Esophagus squamous epithelium (tissue), 5 donors: Measurements from ENCODE around the gene VTCN1. TPM values are rescaled to one million over a fixed set of nuclear protein-coding genes. Genes with fewer than 3 reads are reported as not detected.

Experiments
- DNase-seq: peaks from one replicate; lab custom pipeline; 2025; lab: John Stamatoyannopoulos, UW
- H3K27ac ChIP-seq, 4 donors: fragments of 200-600 bp; sonication (generic); one replicate each; pipeline ENCODE4 v1.5.1; 2016 to 2019; ENCODE audit warnings: mild to moderate bottlenecking in 1 of 4
- H3K27me3 ChIP-seq, 4 donors: fragments of 200-600 bp; sonication (generic); 1 replicate in 3 of 4; 2 replicates in 1 of 4; pipeline versions ENCODE4 v1.5.1 to v1.6.0; 2017 to 2021; ENCODE audit warnings: antibody characterized with exemption in 1 of 4
- H3K36me3 ChIP-seq, 3 donors: fragments of 200-600 bp; sonication (generic); one replicate each; pipeline ENCODE4 v1.5.1; 2016 to 2019
- H3K4me1 ChIP-seq, 3 donors: fragments of 200-600 bp; sonication (generic); one replicate each; pipeline ENCODE4 v1.5.1; 2017 to 2019
- H3K4me3 ChIP-seq, 4 donors: fragments of 200-600 bp; sonication (generic); 1 replicate in 3 of 4; 2 replicates in 1 of 4; pipeline ENCODE4 v1.5.1; 2016 to 2019; ENCODE audit warnings: mild to moderate bottlenecking in 2 of 4, moderate library complexity in 1 of 4
- H3K9me3 ChIP-seq, 3 donors: fragments of 200-600 bp; sonication (generic); one replicate each; pipeline ENCODE4 v1.5.1; 2016 to 2019
- CTCF ChIP-seq, 6 experiments: fragments of 450-650 bp in 4 of 6; fragments of 200-600 bp in 2 of 6; sonication (generic) in 2 of 6; IDR thresholded peaks; one replicate each; pipeline ENCODE4 v1.5.1; 2016 to 2019; ENCODE audit warnings: antibody characterized with exemption in 6 of 6, mild to moderate bottlenecking in 4 of 6, moderate library complexity in 4 of 6
- POLR2A ChIP-seq, 4 donors: fragments of 450-650 bp; IDR thresholded peaks; one replicate each; pipeline ENCODE4 v1.6.1; 2017; ENCODE audit warnings: antibody characterized with exemption in 4 of 4, mild to moderate bottlenecking in 4 of 4, moderate library complexity in 3 of 4
- WGBS, 2 donors: methylation state at CpG; one replicate each; pipeline ENCODE4 v1.1.5; 2018; 5-methylcytosine and 5-hydroxymethylcytosine counted together
- intact Hi-C: fragments of 100-400 bp; cut with DNase I; formaldehyde crosslinking; loops from one replicate; pipeline ENCODE4 v1.15.0; 2022
- total RNA-seq, 4 donors: library from RNA; depleted of rRNA; stranded (reverse); fragments of >200 nt; gene quantifications; one replicate each; pipeline ENCODE4 v1.1.0, GENCODE V29; 2016
- donor health status: DM: yes; HTN: yes; CAD: no.

Gene VTCN1
- total RNA-seq, 4 donors from 2014 or later, result 1.9 TPM; not detected in 3

GRCh38 chr1:117198097-117198496, 12.6 kb downstream of the VTCN1 start:
- Histone ChIP-seq H3K4me3 (no peak overlapping the region), H3K4me1 (no peaks in the 10 kb centered on the region), H3K27me3 (peaks cover 0 to 23% (median 0%) of the 10 kb centered on the region in 4 donors), H3K27ac (no peak overlapping the region), H3K36me3 (no peaks in the 10 kb centered on the region), H3K9me3 (no peaks in the 10 kb centered on the region)
- intact Hi-C loops, result no loop called here
- TF ChIP-seq CTCF (IDR thresholded peaks at IDR 0.05) (no peak), POLR2A (IDR thresholded peaks at IDR 0.05) (no peak)
- no peak for DNase-seq
- WGBS, 2 donors, result 68 to 95% methylated on average over 2 of the region's 2 CpGs

- intact Hi-C loops, result no loop called here
- DNase-seq, result no peak
- WGBS, 2 donors, result 64 to 81% methylated on average over 1 to 2 of the region's 2 CpGs
- no peak overlapping the region for H3K4me3 ChIP-seq
- no peaks in the 10 kb centered on the region for H3K36me3 ChIP-seq
- no peak overlapping the region for H3K27ac ChIP-seq
- H3K4me1 ChIP-seq, result no peaks in the 10 kb centered on the region
- H3K9me3 ChIP-seq, result peaks cover 0 to 6% (median 0%) of the 10 kb centered on the region in 3 donors
- H3K27me3 ChIP-seq, result peaks cover 0 to 6% (median 0%) of the 10 kb centered on the region in 4 donors
- TF ChIP-seq POLR2A (IDR thresholded peaks at IDR 0.05) (no peak), CTCF (IDR thresholded peaks at IDR 0.05) (no peak)
These were observed 21.0 kb downstream of the VTCN1 start for GRCh38 chr1:117189726-117190125.

GRCh38 chr1:117188816-117189437, 21.8 kb downstream of the VTCN1 start:
- Histone ChIP-seq H3K27me3 (peaks cover 0 to 6% (median 0%) of the 10 kb centered on the region in 4 donors), H3K4me1 (no peaks in the 10 kb centered on the region), H3K27ac (no peak overlapping the region), H3K36me3 (no peaks in the 10 kb centered on the region), H3K9me3 (peaks cover 0 to 6% (median 0%) of the 10 kb centered on the region in 3 donors), H3K4me3 (no peak overlapping the region)
- 53 to 56% methylated on average over 8 of the region's 8 CpGs for WGBS, 2 donors
- intact Hi-C loops, result no loop called here
- TF ChIP-seq CTCF (IDR thresholded peaks at IDR 0.05) (no peak), POLR2A (IDR thresholded peaks at IDR 0.05) (no peak)
- DNase-seq, result no peak

GRCh38 chr1:117188170-117188815, 22.4 kb downstream of the VTCN1 start:
- no peak for TF ChIP-seq CTCF (IDR thresholded peaks at IDR 0.05)
- TF ChIP-seq POLR2A (IDR thresholded peaks at IDR 0.05), result no peak

GRCh38 chr1:117183112-117183511, 27.6 kb downstream of the VTCN1 start:
- WGBS, 2 donors, result 87 to 88% methylated on average over 4 of the region's 4 CpGs
- H3K36me3 ChIP-seq, result no peaks in the 10 kb centered on the region
- no peak overlapping the region for H3K27ac ChIP-seq
- no peak overlapping the region for H3K4me3 ChIP-seq
- H3K9me3 ChIP-seq, result no peaks in the 10 kb centered on the region
- TF ChIP-seq CTCF (IDR thresholded peaks at IDR 0.05) (no peak), POLR2A (IDR thresholded peaks at IDR 0.05) (no peak)
- no peak for DNase-seq
- no peaks in the 10 kb centered on the region for H3K4me1 ChIP-seq
- H3K27me3 ChIP-seq, result no peaks in the 10 kb centered on the region
- intact Hi-C loops, result no loop called here

More at GRCh38 chr1:117188170-117188815, 22.4 kb downstream of the VTCN1 start:
- no peak for DNase-seq
- no peaks in the 10 kb centered on the region for H3K36me3 ChIP-seq
- H3K9me3 ChIP-seq, result peaks cover 0 to 6% (median 0%) of the 10 kb centered on the region in 3 donors
- 72 to 74% methylated on average over 5 of the region's 5 CpGs for WGBS, 2 donors
- H3K27me3 ChIP-seq, result peaks cover 0 to 6% (median 0%) of the 10 kb centered on the region in 4 donors
- no peak overlapping the region for H3K4me3 ChIP-seq
- H3K4me1 ChIP-seq, result no peaks in the 10 kb centered on the region
- H3K27ac ChIP-seq, result no peak overlapping the region
- intact Hi-C loops, result no loop called here
